NOMO-1 (cell line): ENCODE data around the gene SLC6A19.

Experiments
- DNase-seq, 2 experiments: peaks; one replicate each; lab custom pipeline; 2025; ENCODE audit not compliant: unreplicated experiment in 2 of 2; lab: John Stamatoyannopoulos, UW

Gene SLC6A19

DNA sequence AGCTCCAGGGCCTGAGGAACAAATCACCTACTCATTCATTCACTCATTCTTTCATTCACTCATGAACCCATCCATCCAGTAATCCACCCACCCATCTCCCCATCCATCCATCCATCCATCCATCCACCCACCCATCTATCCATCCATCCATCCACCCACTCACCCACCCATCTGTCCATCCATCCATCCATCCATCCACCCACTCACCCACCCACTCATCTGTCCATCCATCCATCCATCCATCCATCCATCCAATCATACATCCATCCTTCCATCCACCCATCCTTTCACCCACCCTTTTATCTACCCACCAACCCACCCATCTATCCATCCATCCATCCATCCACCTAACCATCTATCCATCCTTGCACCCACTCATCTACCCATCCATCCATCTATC, 35.5 kb upstream of the SLC6A19 start:
- no peak for DNase-seq

DNA sequence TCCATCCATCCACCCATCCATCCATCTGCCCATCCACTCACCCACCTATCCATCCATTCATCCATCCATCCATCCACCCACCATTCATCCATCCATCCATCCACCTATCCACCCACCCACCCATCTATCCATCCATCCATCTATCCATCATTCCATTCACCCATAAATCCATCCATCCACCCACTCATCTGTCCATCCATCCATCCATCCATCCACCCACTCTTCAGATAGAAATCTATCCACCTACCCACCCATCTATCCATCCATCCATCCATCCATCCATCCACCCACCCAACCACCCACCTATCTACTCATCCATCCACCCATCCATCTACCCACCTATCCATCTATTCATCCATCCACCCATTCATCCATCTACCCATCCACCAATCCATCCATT, 35.0 kb upstream of the SLC6A19 start:
- no peak for DNase-seq

DNA sequence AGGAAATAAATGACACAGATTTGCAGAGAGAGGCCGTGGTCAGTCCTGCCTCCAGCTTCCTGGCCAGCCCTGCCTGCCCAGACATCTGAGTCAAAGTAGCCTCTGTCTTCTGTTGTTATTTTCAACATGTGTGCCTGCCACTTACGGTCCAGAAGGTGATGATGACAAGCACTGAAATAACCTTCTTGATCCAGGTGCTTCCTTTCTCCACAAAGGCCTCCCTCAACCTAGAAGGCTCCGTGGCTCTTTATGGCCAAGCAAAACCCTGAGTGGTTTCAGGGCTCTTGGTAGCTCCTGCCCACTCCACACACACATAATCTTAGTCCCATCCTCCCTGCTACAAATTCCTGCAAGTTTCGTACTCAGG, 34.1 kb upstream of the SLC6A19 start:
- DNase-seq, result no peak

DNA sequence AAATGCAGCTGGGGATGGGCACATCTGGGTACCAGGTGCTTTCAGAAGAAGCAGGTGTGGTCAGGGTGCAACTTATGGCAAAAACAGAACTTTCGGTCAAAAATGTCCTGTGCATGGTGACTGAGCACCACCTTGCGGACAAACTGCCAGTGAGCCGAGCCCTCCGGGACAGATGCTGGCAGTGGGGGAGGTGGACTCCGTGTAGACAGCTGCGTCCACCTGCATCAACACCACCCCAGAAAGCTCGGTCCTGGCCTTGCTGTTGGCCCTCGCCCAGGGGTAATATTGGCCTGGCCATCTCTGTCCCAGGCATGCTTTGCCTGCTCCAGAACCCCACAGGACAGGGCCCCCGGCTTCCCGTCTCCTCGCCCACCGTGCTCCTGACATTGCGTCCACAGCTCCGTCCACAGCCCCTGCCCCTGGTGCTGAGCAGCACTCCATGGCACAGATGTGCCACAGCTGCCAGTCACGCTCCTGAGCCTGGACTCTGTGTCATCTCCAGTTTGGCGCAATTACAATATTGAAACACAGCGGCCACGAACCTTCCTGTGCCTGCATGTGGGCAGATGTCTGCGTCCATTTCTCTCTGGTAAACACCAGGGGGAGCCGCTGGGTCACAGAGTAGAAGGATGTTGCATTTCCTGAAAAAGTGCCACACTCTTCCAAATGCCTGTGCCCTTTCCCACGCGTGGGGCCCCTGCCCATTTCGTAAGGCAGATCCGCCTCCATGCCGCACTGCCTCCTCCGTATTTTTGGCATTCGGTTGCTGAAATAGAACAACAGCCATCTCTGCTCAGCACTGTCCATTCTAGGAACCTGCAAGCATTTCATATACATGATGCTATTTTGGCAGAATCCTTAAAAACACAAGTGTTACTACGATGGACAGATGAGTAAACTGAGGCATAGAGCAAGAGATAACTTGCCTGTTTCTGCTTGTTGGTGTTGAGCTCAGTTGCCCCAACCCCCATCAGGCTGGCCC, 33.4 kb upstream of the SLC6A19 start:
- peak; percentile 87 to 92 for DNase-seq

DNA sequence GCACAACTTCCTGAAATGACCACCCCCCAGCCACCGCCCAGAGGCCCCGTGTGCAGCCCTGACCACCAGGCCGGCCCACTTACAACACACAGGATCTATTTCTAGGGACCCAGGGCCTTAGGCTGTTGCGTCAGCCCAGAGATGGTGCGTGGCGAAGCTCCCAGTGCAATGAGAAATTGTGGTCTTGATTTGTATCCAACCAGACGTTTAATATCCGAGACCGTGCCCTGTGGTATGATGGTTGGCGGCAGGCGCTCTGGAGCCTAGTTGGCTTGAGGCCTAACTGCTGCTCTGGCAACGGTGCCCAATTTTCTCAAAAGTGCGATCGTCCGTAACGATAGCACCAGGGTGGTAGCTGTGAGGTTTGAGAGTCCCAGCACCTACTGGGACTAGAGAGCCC, 32.6 kb upstream of the SLC6A19 start:
- peak; percentile 59 to 71 for DNase-seq

DNA sequence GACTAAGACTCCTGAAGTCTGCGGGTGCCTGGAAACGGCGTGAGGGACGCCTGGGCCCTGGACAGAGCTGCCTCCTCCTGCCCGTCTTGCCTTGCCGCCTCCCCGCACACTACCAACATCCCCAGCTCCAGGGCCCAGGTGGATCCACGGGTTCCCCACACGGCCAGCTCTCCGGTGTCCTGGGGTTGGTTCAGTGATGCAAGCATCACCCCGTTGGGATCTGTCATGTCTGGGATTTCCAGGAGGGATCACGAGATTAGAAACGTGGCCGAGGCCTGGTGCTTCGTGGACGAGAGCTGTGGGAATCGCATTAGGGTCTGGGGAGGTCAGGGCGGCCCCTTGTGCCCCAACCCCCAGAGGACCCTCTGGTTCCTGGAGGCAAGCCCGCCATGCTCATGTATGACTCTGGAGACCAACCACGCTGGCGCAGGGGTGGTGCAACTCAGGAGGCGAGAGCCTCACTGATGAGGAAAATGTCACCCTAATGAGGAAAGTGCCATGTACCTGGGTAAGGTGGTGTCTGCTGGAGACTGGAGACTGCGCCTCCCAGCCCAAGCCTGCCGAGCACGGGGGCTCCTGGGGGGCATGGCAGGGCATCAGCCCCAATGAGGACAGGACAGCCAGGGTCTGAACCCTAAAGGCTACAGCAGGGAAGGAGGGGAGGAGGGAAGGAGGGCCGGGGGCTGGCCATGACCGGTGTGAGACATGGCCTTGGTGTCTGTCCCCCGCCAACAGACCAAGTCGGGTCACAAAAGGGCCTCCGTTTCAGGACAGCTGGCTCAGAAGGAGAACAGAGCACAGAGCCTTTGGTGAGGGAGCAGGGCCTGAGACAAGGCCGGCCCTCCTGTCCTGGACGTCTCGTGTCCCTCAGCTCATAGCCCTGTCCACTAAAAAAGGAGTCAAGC, 31.9 kb upstream of the SLC6A19 start:
- DNase-seq, result no peak

DNA sequence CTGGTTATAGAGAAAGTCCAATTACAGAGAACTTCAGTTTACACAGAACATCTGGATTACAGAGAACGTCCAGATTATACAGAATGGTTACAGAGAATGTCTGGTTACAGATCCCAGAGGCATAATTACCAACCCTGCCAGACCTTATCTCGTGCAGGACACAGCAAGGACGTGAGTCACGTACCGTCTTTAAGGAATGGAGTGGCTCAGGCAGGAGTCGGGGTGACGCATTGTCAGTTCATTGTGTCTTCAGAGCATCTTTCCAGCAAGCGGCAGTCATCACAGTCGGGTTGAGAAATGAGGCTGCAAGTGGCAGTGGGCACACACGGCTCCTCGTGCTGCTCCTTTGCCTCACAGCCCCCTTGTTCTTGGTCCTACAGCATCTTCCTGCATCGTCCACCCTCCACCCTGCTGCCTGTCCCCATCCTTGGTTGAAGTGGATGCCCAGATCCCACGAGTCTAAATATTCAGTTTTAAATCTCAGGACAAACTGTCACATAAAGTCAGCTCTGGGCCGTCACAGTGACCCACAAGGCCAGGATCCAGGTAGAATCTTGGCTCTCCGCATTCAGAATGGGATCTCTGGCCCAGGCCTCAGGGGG, 30.0 kb upstream of the SLC6A19 start:
- no peak for DNase-seq

DNA sequence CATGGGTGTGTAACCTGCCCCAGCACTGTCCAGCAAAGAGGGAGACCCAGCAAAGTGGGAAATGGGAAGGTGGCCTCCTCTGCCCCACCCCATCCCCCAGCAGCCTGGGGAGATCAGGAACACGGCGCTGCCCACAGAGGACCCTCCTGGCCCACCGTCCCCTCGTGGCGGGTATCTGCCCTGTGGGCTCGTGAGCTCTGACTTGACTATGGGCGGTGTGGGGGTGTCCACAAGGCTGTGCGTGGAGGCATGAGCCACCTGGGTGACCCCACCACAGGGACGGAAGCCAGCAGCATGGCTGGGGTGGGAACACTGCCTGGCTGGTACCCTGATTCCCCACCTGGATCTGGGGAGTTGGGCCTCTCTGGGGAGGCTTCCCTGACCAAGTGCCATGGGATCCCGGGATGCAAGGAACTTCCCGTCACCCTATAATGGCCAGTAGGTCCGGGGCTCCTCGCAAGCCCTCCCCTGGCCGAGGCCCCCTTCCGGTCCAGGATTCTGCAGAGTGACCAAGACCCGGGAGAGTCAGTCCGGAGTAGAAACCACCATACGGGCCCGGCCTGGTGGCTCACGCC, 29.3 kb upstream of the SLC6A19 start:
- DNase-seq, result no peak

DNA sequence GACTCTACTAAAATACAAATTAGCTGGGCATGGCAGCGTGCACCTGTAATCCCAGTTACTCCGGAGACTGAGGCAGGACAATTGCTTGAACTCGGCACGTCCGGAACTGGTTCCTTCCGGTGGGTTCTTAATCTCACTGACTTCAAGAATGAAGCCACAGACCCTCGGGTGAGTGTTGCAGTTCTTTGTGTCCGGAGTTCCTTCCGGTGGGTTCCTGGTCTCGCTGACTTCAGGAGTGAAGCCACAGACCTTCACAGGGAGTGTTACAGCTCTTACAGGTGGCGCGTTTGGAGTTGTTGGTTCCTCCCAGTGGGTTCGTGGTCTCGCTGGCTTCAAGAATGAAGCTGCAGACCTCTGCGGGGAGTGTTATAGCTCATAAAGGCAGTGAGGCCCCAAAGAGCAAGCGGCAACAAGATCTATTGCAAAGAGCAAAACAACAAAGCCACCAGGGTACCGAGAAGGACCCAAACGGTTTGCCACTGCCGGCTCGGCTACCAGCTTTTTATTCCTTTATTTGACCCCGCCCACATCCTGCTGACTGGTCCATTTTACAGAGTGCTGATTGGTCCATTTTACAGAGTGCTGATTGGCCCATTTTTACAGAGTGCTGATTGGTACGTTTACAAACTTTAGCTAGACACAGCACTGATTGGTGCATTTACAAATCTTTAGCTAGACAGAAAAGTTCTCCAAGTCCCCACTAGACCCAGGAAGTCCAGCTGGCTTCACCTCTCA, 28.6 kb upstream of the SLC6A19 start:
- DNase-seq, result no peak

DNA sequence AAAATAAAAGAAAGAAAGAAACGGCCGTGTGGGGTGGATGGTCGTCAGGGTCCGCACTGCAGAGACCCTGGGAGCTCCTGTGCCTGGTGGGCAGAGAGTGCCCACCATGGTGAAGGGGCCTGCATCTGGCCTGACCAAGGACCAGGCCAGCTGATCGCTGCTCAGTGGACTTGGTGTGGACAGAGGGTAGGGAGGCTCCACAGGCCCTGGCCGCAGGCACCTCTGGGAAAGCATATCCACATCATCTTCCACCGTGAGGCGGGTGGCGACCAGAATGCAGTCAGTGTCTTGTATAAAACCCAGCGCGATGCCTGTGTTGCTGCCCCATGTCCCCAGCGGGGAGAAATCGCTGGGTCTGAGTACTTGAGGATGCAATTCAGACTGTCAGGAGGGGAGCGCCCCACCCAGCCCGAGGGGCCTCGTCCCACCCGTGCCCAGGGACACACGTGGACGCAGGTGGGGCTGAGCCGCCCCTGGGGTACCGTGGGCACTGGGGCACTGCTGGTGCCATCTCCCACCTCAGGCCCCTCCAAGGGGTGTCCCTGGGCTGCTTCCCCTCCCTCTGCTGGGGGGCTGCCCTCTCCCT, 27.8 kb upstream of the SLC6A19 start:
- no peak for DNase-seq

DNA sequence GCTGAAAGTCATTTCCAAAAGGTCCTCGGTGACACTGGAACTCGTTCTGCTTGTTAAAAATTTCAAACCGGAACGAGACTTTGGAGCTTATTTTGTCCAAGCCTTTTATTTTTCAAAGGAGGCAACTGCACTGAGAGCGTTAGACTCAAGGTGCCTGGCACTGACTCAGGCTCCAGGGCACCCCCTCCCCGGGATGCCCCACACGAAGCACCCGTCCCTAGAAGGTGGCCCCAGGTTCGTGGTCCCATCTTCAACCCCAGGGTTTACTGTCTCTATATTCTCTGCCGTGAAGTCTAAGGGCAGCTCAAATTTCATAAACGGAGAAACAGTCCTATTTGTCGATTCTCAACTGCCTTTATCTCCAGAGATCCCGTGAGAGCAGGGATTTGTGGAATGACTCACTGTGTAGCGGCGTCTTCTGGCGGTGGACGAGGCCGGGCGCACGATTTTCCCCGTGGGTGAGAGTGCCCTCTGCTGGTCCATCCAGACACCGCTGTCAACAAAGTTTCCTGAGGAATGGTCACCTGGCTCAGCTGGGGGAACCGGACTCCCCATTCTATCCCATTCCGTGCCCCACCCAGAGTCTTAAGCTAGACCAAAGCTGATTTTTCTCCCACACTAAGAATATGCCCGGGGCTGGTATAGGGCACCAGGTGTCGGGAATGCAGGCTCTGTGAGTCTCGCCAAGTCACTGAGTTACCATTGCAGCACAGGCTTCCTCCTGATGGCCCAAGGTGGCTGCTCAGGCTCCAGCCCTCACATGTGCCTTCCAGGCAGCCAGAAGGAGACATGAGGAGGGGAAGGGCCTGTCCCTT, 27.1 kb upstream of the SLC6A19 start:
- peak; percentile 30 to 36 for DNase-seq

DNA sequence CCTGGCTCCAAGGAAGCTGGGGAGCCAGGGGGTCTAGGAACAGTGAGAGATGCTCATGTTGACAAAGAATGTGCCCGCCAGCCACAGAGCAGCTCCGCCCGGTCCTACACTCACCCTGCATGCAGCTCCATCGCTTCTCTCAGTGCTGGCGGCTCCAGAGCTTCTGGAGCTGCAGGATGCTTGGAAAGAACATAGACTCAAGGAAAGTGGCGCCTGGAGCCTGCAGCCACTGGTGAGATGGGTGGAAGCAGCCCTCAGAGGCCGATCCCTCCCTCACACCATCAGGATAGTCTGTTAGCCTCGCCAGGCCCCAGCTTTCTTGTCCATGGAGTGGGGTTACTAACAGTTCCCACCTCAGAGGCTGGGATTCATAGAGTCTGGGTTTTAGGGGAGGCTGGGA, 26.4 kb upstream of the SLC6A19 start:
- no peak for DNase-seq

DNA sequence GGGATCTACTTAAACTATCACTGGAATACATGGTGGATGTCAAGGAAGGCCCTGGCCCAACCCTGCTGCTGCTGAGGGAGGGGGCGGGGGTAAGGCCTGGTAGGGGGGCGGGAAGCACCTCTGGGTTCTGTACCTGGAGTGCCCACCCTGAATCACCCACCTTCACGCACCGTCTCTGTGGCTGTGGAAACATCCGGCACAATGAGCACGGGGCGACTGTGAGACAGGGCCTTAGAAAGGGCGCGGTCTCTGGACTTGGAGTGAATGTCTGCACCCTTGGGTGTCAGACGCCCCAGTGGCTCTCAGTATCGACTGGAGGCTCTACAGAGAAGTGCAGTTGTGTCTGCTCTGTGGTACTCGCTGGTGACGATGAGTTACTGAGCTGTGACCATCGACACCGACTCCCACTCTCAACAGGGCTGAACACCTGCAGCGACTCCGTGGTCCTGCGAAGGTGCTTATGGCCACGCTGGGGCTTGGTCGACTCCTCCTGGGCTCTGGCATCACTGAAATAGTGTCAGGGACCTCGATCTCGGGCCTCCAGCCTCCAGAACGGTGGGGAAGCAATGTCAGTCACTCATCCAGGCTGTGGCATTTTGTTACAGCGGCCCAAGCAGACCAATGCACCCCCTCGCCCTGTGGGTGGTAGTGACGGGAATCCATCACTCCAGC, 25.5 kb upstream of the SLC6A19 start:
- DNase-seq, result no peak

DNA sequence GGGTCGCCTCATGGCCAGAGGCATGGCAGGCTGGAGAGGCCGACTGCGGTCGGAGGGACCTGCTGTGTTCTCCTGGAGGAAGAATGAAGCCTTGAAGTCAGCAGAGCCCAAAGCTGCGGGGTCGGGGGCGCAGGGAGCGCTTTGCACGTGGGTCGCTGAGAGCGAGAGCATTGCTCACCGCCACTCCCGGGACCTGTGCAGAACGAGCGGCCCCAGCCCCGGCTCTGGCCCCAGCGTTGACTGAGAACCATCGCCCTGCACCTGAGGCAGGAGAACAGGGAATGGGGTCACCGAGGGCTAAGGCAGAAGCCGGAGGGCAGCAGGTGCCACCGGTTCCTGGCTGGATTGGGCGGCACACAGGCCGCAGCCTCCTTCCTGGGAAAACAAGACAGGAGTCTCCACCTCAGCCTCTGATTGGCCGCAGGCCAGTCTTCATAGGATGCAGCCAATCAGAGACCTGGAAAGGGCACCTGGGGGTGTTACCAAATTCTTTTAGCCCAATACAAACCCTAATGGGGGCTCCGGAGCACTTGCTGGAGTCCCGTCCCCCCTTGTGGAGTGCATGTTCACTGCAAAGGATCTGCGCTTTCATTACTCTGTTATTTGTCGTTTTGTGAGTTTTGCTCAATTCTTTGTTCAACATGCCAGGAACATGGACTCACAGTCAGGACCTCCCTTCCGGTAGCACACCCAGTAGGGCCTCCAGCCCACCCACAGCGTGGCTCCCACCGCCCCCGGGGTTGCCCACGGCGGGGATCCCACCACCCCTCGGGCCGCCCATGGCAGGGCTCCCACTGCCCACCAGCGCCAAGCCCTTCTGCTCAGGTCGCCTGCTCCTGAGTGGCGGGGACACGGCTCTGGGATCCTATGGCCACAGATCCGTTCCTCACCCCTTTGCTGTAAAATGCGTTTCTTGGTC, 24.7 kb upstream of the SLC6A19 start:
- no peak for DNase-seq

DNA sequence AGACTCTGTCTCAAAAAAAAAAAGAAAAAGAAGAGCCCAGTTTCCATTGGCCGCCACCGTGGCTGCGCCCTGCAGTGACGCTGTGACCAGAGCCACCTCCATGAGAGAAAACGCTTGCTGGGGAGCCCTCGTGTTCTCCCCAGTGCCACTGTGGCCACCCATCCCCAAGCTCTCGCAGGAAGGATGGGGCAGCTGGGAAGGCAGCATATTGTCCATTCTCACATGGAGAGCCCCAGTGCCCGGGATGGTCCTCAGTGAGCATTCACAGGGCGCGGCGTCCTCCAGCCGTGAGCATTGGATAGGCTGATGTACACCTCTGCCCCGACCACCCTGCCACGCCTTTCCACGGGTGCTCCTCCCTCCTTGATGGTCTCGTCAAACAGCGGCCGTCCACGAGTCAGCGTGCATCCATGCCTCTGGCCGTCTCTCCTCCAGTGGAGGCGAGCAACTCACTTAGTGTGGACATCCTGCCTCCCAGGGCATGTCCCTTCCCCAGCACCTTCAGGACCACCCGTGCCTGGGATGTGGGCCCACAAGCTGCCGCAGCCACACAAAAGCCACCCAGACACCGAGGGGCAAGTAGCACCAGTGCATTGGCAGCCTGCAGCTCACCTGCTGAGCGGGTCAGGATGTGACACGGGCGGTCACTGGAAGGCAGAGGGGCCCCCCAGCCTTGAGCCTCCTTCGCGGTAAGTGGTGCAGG, 23.4 kb upstream of the SLC6A19 start:
- DNase-seq, result no peak

DNA sequence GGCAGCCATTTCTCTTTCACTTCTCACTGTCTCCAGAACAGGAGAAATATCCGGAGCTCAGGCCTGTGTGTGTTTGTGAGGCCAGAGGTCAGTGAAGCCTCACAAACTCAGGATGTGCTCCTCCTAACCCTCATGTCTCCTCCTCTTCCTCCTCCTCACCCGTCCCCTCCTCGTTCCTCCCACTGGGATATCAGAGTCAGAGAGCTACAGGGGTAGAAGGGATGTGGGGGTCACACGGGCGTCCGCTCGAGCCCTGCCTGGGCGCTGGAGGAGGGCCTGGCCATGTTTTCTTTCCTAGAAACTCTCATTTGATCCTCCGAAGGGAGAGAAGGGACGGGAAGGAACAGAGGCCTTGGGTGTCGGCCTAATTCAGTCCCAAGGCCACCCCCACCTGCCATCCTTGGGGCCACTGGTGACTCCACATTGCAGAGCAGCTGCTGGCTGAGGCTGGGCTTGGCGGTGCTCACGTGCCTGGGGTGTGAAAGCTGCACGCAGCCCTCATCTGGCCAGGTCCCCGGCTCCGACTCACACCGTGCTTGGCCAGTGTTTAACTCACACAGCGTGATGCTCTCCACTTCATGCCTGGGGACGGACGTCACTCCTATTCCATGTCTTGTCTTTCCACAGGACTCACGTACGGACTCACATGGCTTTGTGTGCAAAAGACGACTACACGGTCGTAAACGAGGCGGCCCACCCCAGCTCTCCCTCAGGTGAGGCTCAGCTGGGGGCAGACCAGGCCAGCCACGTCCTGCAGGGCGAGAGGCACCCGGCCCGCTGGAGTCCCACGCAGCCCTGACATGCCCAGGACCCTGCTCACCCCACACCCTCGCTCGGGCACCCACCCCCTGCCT, 22.6 kb upstream of the SLC6A19 start:
- no peak for DNase-seq
